ENCODE measurements around the gene ACR.

Gene ACR

DNA sequence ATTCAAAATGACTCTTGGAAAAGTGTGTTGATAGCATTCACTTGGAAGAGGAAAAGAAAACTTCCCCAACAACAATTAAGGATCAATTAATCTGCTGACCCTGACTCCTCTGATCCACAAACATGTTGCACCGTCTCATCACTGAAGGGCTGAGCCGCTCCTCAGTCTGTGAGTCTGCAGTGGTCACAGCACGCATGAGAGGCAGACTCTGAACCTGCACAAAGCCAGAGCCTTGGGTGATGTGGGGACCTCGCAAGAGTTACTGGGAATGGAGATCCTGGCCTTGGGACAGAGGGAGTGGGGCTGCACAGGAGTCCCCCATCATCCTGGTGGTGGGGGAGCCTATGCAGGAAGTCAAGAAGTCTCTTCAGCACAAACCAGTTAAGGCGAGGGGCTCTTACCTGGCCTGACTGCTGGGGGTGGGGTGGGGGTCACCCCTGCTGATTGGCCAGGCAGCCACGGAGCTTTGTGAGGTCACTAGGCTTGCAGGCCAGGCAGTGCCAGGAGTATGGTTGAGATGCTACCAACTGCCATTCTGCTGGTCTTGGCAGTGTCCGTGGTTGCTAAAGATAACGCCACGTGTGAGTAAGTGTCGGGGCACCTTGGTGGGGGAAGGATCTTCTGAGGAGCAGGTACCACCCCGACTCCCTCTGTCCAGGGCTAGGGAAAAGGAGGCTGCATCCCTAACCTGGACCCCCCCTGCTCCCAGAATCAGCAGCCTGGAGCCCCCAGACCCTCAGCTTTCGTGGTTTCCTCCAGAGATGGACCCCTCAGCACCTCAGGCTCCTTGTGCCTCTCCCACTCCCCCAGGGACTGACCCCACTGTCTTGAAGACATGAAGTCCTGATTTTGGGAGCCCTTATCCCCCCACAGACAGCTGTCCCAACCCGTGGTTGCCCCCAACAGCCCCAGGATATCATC is at the start of gene ACR:
TSS of gene ACR (plus strand) at position 477 of the 921 bp plus-strand sequence. CDS start at position 509, 32 bp downstream.
- DNase-seq (ENCODE audit: low read depth): no peak

DNA sequence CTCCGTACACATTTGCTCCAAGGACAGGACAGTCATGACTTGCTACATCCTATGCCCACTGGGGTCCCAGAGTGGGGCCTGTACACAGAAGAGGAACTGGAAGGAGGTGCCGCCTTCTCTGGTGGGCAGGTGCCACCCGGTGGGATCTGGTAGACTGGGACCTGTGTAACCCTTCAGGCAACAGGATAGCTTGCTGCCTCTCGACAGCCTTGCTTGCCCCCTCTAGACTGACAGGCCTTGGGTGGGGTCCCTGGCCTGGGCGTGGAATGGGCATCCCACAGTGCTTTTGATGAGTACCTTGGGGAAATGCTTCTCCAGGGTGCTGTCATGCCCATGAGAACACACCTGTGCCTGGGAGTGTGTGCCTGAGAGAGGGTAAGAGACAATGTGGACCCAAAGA is 49.6 kb upstream of the ACR start:
- DNase-seq (ENCODE audit: low read depth): no peak

DNA sequence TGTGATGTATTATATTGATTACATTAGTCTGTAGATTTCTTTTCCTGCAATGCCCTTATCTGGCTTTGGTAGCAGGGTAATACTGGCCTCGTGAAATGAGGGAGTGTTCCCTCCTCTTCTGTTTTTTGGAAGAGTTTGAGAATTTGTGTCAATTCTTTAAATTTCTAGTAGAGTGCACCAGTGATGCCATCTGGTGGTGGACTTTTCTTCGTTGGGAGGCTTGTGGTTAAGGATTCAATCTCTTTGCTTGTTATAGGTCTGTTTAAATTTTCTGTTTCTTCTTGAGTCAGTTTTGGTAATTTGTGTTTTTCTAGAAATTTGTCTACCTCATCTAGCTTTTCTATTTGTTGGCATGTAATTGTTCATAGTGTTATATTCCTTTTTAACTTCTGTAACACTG is 46.5 kb upstream of the ACR start:
- peak; percentile 4 for DNase-seq (ENCODE audit: low read depth)

DNA sequence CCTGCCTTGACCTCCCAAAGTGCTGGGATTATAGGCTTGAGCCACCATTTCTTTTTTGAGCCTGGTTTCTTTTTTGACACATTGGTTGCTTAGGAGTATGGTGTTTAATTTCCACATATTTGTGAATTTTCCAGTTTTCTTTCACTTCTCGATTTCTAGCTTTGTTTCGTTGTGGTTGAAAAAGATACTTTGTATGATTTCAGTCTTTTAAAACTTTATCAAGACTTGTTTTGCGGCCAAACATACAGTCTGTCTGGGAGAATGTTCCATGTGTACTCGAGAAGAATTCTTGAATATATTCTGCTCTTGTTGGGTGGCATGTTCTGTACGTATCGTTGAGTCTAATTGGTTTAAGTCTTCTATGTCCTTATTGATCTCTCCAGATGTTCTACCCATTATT is 44.5 kb upstream of the ACR start:
- DNase-seq (ENCODE audit: low read depth): no peak

DNA sequence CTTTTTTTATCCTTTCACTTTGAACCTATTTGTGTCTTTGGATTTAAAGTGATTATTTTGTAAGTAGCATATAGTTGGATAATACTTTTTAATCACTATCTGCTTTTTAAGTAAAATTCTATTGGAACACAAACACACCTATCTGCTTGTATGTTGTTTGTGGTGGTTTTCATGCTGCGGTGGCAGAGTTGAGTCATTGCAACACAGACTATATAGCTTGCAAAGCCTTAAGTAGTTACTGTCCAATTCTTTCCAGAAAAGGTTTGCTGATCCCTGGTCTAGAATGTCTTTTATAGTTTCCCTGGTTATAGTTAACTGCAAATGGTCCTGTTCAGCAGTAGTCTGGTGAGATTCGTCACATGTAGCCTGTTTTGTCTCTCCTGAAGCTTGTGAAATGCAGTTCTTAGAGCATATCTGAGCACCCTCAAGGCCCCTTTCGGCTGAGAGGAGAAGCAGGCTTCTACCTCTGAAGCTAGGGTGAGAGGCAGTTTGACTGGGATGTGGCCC is 43.9 kb upstream of the ACR start:
- DNase-seq (ENCODE audit: low read depth): no peak

DNA sequence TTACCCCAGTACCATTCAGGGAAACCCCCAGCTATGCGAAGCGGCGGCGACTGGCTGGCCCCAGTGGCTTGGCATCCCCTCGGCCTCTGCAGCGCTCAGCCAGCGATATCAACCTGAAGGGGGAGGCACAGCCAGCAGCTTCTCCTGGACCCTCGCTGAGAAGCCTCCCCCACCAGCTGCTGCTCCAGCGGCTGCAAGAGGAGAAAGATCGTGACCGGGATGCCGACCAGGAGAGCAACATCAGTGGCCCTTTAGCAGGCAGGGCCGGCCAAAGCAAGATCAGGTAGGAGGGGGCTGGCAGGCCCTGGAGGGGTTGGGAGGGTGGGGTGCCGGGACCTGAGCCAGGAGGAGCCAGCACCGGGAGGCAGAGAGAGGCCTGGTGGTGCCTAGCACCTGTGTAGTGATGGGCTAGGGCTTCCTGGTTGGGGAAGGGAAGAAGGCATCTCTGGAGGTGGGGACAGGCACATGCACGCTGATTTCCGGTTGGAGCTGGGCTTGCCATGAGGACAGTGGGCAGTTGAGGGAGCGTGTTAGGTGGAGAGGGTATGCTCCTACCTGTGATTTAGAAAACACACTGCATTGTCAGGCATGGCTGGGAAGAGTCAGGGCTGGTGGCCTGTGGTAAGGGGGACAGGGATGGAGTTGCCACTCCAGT is 43.1 kb upstream of the ACR start:
- no peak for DNase-seq (ENCODE audit: low read depth)

DNA sequence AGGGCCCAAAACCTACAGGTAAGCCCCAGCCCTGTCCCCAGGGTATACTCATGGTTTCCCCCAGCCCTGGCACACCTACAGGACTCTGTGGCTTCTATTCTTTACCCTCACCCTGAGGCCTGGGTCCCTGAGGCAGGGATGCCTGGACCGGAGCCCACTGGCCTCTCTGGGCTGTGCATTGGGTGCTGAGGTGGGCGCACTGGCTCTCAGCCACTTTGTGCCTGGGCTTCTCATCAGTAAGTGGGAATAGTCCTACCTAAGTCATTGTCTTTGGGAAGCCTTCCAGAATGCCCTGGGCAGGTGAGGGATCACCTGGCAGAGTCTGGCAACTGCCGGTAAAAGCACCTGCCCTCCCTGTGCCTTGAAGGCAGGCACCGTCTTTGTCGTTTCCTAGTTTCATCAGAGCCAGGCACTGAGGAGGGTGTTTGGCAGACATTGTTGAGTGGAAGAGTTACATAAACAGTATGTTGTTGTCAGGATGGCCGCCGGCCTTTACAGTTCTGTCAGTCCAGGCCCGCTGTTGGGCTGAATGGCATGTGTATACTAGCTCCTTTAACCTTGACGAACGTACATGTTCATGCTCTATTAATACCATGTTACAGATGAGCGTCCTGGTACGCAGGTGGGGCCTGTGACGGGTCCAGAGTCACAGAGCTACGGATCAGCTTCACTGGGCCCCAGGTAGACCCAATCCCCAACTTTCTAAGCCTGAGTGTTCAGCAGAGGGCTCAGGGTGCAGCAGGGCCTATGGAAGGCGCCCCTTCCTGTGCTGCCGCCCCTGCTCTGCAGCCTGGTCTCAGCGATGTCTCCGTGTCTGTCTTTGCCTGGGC is 42.4 kb upstream of the ACR start:
- DNase-seq (ENCODE audit: low read depth): no peak

DNA sequence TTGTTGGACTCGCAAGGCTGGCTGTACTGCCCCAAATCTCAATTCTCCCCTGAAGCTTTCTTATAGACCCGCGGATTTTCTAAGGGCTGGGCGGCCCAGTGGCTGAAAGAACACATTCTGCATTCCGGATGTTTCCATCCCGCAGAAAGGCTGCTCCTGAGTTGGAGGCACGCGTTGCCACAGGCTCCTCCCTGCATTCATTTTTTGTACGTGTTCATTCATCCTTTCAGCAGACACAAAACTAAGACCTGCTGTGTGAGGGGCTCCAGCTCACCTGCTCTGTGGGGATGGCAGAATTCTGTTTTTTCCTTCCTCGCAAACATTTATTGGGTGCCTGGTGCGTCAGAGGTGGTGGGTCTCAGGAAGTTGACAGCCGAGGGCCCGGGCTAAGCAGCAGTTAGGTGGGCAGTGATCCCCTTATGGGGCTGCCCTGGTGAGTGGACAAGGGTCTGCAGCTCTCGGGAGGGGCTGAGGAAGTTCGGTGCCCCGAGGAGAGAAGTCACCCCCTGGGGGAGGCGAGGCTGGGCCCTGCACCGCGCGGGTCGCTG is 41.7 kb upstream of the ACR start:
- no peak for DNase-seq (ENCODE audit: low read depth)

DNA sequence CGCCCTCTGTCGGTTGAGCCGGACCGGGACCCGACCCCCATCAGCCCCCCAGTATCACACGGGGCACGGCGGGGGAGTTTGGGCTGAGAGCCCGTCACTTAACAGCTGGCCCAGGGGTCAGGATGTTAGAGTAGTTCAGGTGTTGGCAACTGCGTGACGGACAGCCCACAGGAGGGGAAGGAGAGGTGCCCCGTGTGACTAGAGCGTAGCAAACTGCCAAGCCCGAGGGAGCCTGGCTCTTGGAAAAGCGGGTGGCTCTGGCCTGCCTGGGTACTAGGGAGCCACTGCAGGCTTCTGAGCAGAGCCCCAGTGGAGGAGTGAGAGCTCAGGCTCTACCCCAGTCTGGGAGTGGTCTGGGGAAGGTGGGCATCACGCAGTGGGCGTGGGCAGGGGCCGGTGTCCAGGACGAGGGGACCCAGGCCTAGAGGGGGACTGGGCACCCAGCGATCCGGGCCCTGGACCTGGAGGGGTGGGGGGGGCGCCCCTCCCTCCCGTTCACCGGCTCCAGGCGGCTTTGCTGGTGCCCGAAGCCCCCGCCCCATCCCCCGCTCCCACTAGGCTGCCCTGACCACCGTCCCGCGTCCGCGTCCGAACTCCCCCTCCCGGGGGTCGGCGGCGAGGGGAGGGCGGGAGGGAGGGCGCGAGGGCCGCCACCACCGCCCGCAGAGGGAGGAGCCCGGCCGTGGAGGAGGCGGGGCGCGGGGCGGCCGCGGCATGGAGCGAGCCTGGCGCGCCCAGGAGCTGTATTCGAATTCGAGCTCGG is 41.0 kb upstream of the ACR start:
- DNase-seq (ENCODE audit: low read depth): no peak

DNA sequence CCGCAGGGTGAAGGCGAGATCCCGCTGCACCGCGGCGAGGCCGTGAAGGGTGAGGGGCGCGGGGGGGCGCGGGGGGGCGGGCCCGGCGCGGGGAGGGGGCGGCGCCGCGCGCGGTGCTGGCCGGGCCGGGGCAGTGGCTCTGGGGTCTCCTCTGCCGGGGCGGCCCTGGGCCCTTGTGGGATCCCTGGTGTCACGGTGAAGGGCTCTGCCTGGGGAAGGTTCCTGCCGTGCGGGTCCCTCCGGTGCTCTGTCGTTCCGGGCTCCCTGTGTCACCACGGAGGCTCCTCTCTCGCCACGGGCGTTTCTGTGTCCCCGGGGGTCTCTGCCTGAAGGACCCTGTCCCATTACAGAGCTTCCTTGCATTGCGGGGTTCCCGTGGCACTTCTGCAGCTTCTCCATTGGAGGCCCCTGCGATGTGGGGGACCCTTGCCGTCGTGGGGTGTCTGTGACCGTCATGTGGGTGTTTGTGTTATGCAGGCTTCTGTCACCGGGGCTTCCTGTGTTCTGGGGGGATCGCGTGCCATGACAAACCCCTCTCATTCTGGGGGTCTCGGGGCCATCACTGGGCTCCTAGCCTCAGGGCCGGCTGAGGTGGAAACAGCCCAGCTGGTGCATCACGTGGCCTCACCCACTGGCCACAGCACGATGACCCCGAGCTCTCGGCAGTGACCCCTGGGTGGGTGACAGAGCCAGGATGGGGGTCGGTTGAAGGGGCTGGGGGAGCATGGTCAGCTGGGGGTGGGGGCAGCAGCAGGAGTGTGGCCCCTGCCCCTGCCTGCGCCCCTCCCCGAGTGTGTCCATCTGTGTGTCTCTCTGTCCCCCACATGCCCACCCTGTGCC is 40.1 kb upstream of the ACR start:
- DNase-seq (ENCODE audit: low read depth): no peak

DNA sequence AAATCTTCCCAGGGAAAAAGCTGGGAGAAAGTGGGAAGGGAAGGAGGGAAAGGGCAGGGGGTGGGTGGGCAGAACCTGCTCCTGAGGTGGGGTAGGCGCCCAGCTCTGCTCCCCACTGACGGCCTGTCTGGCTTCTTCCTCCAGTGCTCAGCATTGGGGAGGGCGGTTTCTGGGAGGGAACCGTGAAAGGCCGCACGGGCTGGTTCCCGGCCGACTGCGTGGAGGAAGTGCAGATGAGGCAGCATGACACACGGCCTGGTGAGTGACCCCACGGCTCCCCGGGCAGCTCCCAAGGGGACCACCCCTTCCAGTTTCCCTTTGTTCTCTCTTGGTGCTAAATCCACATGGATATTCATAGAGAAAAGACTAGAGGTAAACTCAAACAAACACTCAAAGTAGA is 39.5 kb upstream of the ACR start:
- no peak for DNase-seq (ENCODE audit: low read depth)

DNA sequence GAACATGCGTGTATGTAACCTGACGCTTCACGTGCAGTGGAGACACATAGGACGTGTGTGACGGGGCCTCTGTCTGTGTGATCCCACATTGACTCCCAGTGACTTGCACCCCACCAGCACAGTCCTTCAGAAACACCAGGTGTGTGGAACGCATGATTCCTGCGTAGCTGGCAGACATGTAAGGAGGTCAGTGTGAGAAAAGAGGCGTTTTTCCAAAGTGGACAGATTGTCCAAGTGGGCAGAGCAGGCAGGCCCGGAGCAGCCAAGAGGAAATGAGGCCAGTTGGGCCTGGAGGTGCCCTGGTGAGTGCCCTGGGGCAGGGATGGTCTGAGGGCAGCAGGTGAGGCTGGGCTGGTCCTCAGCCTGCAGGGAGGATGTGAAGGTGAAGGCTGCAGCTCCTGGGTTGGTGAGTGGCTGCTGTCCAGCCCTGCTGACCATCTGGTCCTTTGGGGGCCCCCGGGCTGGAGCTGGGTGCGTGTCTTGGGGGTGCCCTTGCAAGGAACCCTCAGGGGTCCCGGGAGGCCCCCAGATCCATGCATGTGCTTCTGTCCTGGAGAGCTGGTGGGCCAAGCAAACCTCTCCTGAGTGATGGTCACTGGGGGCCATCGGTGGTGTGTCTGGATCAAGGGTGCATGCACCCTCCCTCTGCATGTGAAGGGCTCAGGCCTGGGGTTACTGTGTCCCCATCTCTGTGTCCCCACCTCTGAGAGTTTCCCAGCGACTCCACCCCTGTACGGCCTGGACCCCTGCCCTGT is 38.8 kb upstream of the ACR start:
- DNase-seq (ENCODE audit: low read depth): no peak

DNA sequence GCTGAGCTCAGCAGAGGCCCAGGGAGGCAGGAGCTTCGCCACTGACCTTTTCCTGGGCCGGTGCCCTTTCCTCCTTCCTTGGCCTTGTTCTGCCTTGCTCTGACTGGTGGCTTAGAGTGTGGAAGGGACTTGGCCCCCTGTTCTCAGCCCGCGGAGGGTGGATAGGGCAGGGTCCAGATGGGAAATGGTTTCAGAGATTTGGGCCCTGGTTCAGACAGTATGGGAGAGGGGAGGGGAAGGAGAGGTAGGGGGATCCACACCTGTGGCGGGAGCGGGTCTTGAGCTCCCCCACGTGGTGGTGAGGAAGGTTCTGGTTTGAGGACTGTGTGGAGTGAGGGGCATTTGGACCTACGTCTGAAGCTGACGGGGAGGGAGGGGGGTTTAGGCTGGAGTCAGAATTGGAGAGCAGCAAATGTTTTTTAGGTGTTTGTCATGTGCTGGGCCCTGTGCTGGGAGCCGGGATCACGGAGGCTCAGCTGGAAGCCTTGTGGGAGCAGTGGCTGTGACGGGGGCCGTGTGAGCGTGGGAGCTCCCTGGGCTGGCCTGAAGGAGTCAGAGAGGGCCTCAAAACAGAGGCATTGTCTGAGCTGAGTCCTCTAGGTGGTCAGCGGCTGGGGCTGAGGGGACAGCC is 38.1 kb upstream of the ACR start:
- no peak for DNase-seq (ENCODE audit: low read depth)

DNA sequence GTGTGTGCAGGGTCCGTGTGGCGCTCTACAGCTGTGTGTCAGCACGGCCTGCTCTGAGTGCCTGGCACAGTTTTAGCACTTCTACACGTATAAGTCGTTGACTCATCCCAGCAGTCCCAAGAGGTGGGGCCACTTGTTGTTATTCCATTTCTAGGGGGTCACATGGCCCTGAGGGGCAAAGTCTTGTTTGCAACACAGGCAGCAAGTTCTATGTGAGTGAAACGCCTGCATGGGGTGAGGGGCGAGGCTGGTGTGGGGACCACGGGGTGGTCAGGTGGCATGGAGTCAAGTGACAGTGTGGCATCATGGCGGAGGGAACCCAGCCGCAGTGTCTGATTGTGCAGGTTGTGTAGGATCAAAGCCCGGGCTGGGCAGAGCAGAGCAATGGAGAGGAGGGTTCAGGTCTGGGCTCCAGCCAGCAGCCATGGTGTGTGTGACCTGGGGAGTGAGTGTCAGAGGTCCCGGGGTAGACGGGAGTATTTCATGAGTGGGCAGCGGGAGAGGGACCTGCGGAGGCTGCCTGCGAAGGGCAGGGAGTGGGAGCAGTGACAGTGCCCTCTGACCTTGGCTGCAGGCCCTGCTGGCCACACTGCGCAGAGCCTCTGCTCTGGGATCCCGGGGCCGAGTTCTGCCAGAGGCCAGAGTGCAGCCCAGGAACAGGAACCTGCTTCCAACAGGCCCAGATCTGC is 37.5 kb upstream of the ACR start:
- no peak for DNase-seq (ENCODE audit: low read depth)

DNA sequence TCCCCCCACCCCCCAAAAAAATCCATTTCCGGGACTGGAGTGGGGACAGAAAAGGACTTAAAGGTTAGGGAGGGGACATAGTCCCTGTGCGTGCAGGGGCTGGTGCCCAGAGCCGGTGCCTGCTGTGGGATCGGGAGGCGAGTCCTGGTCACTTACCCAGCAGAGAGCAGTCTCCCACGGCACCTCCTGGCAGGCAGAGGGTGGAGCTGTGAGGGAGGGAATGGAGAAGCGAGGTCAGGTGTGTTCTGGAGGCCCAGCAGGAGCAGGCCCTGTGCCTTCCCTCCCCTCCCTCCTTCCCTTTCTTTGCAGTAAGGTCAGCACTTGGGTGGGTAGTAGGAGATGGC is 37.0 kb upstream of the ACR start:
- DNase-seq (ENCODE audit: low read depth): no peak

DNA sequence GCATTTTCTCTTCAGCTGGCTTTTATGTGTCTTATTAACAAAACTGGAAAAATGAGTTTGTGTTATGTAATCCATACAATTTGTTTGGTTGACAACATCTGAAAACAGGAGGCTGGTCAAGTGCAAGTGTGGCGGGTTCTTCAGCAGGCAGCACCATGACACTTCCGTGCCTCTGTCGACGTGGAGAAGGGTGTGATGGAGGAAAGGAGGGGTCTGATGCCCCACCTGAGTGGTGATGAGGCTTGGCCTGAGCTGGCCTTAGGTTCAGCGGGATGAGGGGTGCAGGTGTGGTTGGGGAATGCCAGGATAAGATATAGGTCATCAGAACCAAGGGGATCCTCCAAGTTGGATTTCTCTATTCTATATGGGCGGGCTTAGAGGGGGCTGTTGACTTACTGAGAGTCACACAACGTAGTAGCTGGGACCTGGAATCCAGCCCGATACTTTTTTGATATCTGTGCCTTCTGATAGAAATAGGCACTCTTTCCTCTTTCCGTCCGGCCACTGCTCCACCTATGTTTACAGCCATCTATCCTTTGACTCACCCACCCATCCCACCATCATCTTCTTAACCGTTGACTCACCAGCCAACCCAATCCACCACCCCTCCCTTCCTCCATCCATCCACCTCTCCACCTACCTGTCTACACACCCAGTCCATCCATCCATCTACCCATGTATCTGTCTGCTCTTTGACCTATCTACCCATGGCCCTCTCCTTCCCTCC is 36.4 kb upstream of the ACR start:
- no peak for DNase-seq (ENCODE audit: low read depth)

DNA sequence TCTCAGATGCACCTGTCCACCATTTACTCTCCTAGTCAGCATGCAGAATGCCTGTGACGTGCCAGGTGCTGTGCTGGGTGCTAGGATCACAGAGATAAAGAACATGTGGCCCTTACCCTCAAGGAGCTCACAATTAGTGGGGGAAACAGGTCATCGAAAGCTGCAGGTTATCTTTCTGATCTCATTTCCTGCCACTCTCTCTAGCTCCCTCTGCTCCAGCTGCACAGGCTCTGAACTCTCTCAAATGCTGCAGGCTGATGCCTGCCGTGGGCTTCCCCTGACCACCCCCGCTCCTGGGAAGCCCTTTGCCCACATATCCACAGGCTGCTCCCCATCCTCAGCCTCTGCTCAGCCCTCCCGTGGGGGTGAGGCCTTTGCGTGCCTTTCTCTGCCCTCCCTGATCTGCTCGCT is 35.7 kb upstream of the ACR start:
- DNase-seq (ENCODE audit: low read depth): no peak

Measured in HS-27A (cell line).